Erythroblast (primary cell): ENCODE data around the gene COPG2.

ENCODE experiments used
- GATA1 ChIP-seq: IDR thresholded peaks from 2 replicates; pipeline ENCODE4 v1.6.1; 2011; ENCODE audit warnings: low read depth, mild to moderate bottlenecking, control low read depth, low read length, moderate library complexity
- POLR2A ChIP-seq: IDR thresholded peaks from 2 replicates; pipeline ENCODE4 v1.6.1; 2011; ENCODE audit warnings: mild to moderate bottlenecking, low read length

- TF ChIP-seq POLR2A, result no peak
- no peak for TF ChIP-seq GATA1
Measured at GRCh38 chr7:130500910-130501309, 167.6 kb downstream of the COPG2 start.
